DND-41 (cell line): Measurements from ENCODE around the gene PTPRH.

Experiments
- ATAC-seq: fragments of 200-7000 bp; cut with Tn5 transposase; 3 replicates; pipeline ENCODE4 v1.9.1; 2021; ENCODE audit warnings: low read depth; ENCODE audit not compliant: insufficient read depth
- DNase-seq: peaks from one replicate; pipeline ENCODE4 v3.0.0-alpha.2; 2020
- H2AFZ ChIP-seq: 2 replicates; pipeline ENCODE4 v1.6.0; 2012; ENCODE audit warnings: low read depth, low read length
- H3K27ac ChIP-seq: 2 replicates; pipeline ENCODE4 v1.5.1; 2012; ENCODE audit warnings: low read length, inconsistent platforms
- H3K27me3 ChIP-seq: fragments of 200-600 bp; sonication (generic); 2 replicates; pipeline ENCODE4 v1.6.0; 2012; ENCODE audit warnings: low read length, mild to moderate bottlenecking, inconsistent platforms; ENCODE audit not compliant: insufficient read depth, poor library complexity
- H3K36me3 ChIP-seq: 2 replicates; pipeline ENCODE4 v1.5.1; 2012; ENCODE audit warnings: low read length, inconsistent platforms; ENCODE audit not compliant: insufficient read depth
- H3K4me1 ChIP-seq: 2 replicates; pipeline ENCODE4 v1.5.1; 2012; ENCODE audit warnings: mild to moderate bottlenecking, low read length; ENCODE audit not compliant: insufficient read depth
- H3K4me2 ChIP-seq: 2 replicates; pipeline ENCODE4 v1.6.0; 2012; ENCODE audit warnings: mild to moderate bottlenecking, moderate library complexity, low read length, inconsistent platforms; ENCODE audit not compliant: insufficient read depth
- H3K4me3 ChIP-seq, 2 experiments: fragments of 200-600 bp in 1 of 2; shearing (Covaris generic) in 1 of 2; 2 replicates each; pipeline ENCODE4 v1.5.1; 2012 to 2016; ENCODE audit warnings: inconsistent platforms in 2 of 2, low read length in 2 of 2, mild to moderate bottlenecking in 2 of 2, low read depth in 1 of 2, moderate library complexity in 1 of 2
- H3K79me2 ChIP-seq: 2 replicates; pipeline ENCODE4 v1.6.0; 2012; ENCODE audit warnings: low read length, inconsistent platforms; ENCODE audit not compliant: insufficient read depth
- H3K9ac ChIP-seq: 2 replicates; pipeline ENCODE4 v1.6.0; 2012; ENCODE audit warnings: low read depth, mild to moderate bottlenecking, inconsistent platforms, low read length, moderate library complexity
- H3K9me3 ChIP-seq: 2 replicates; pipeline ENCODE4 v1.5.1; 2012; ENCODE audit warnings: low read length, moderate library complexity, mild to moderate bottlenecking, inconsistent platforms; ENCODE audit not compliant: insufficient read depth, severe bottlenecking
- H4K20me1 ChIP-seq: 2 replicates; pipeline ENCODE4 v1.6.0; 2012; ENCODE audit warnings: low read length; ENCODE audit not compliant: insufficient read depth
- EZH2 ChIP-seq: IDR thresholded peaks from 3 replicates; pipeline ENCODE4 v1.6.1; 2012; ENCODE audit warnings: borderline replicate concordance, low read depth, mild to moderate bottlenecking, moderate library complexity, low read length, inconsistent platforms; ENCODE audit not compliant: severe bottlenecking
- TF ChIP-seq, protein P1 (sequence below): IDR thresholded peaks from 2 replicates; pipeline ENCODE4 v1.5.1; 2012; ENCODE audit warnings: borderline replicate concordance, low read length, moderate library complexity, mild to moderate bottlenecking; ENCODE audit not compliant: poor library complexity, severe bottlenecking; ENCODE audit errors: extremely low read depth

Gene PTPRH

DNA sequence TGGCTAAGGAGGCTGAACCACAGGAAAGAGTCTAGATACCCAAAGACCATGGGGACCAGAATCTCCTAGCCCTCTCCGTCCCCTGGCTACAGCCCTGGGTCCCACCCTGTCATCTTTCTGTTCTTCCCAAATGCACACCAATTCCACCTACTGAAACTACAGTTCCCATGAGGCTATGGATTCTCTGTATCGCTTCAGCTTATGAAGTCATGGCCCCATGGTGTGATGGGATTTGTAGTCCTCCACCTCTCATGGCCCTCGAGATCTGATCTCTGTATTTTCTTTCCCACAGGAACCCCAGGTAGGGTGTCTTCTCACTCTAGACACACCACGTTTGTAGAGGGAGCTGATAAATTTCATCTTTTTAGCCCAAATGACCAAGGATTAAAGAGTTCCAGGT, 11.8 kb downstream of the PTPRH start:
- DNase-seq (no peak), ATAC-seq (peak; percentile 58; the same call in 2 of the 3 replicates)
- Histone ChIP-seq H3K9ac (no peak overlapping the region), H3K9me3 (no peaks in the 10 kb centered on the region), H3K36me3 (no peaks in the 10 kb centered on the region), H4K20me1 (peaks cover 5% of the 10 kb centered on the region; the same call in 1 of the 2 replicates), H3K4me1 (no peaks in the 10 kb centered on the region), H3K79me2 (no peaks in the 10 kb centered on the region), H3K4me2 (no peak overlapping the region), H3K4me3 (no peak overlapping the region), H3K27ac (no peak overlapping the region), H3K27me3 (no peaks in the 10 kb centered on the region), H2AFZ (no peak overlapping the region)
- TF ChIP-seq, protein P1, sequence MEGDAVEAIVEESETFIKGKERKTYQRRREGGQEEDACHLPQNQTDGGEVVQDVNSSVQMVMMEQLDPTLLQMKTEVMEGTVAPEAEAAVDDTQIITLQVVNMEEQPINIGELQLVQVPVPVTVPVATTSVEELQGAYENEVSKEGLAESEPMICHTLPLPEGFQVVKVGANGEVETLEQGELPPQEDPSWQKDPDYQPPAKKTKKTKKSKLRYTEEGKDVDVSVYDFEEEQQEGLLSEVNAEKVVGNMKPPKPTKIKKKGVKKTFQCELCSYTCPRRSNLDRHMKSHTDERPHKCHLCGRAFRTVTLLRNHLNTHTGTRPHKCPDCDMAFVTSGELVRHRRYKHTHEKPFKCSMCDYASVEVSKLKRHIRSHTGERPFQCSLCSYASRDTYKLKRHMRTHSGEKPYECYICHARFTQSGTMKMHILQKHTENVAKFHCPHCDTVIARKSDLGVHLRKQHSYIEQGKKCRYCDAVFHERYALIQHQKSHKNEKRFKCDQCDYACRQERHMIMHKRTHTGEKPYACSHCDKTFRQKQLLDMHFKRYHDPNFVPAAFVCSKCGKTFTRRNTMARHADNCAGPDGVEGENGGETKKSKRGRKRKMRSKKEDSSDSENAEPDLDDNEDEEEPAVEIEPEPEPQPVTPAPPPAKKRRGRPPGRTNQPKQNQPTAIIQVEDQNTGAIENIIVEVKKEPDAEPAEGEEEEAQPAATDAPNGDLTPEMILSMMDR, result no peak

DNA sequence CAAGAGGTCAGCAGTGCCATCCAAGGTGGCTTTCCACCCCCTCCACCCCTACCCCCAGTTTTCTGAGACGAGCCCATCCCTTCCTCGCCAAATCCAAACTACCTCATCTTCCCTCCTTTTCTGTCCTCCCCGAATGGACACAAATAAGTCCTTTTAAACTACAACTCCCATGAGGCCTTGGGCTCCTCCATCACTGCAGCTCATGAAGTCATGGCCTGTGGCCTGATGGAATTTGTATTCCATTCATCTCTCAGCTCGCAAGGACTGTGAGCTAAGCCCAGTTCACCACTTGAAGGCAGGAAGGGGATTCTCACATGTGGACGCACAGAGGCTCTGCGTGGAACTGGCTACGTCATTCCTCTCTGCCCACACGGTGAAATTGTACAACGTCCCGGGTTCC, 12.5 kb downstream of the PTPRH start:
- Histone ChIP-seq H2AFZ (no peak overlapping the region), H3K4me1 (no peaks in the 10 kb centered on the region), H3K4me2 (no peak overlapping the region), H3K27me3 (no peaks in the 10 kb centered on the region), H3K79me2 (no peaks in the 10 kb centered on the region), H3K9ac (no peak overlapping the region), H3K9me3 (no peaks in the 10 kb centered on the region), H3K27ac (no peak overlapping the region), H3K4me3 (no peak overlapping the region), H4K20me1 (peaks cover 5% of the 10 kb centered on the region; the same call in 1 of the 2 replicates), H3K36me3 (no peaks in the 10 kb centered on the region)
- no peak for DNase-seq
- TF ChIP-seq EZH2, result no peak
- TF ChIP-seq, protein P1, result no peak
- no peak for ATAC-seq

DNA sequence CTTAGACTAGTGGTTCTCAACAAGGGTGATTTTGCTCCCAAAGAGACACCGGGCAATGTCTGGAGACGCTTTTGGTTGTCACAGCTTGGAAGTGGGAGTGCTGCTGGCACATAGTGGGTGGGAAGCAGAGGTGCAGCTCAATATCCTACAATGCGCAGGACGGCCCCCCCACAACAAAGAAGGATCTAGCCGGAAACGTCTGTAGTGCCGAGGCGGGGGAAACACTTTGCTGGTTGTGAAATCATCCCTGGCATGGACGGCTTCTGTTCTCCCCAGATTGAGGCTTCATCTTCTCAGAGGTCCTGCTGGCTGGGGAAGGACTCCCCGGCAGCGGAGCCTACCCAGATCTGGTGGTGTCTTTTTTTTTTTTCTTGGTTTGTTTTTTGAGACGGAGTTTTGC, 15.8 kb downstream of the PTPRH start:
- Histone ChIP-seq H3K27me3 (no peaks in the 10 kb centered on the region), H2AFZ (no peak overlapping the region), H3K4me3 (no peak overlapping the region), H3K79me2 (no peaks in the 10 kb centered on the region), H3K4me1 (no peaks in the 10 kb centered on the region), H3K36me3 (no peaks in the 10 kb centered on the region), H3K27ac (no peak overlapping the region), H3K4me2 (no peak overlapping the region), H3K9ac (no peak overlapping the region), H3K9me3 (no peaks in the 10 kb centered on the region), H4K20me1 (peaks cover under 1% of the 10 kb centered on the region; the same call in 1 of the 2 replicates)
- no peak for ATAC-seq
- TF ChIP-seq EZH2, result no peak
- TF ChIP-seq, protein P1, result no peak
- no peak for DNase-seq

GRCh38 chr19:55189403-55189835, 19.9 kb downstream of the PTPRH start:
- no peak for TF ChIP-seq EZH2
- DNase-seq, result no peak
- no peak overlapping the region for H3K4me2 ChIP-seq
- H3K27me3 ChIP-seq, result no peaks in the 10 kb centered on the region
- no peak overlapping the region for H2AFZ ChIP-seq
- H3K4me3 ChIP-seq, result no peak overlapping the region
- H3K27ac ChIP-seq, result no peak overlapping the region
- no peak overlapping the region for H3K9ac ChIP-seq
- no peaks in the 10 kb centered on the region for H3K9me3 ChIP-seq
- H3K4me1 ChIP-seq, result no peaks in the 10 kb centered on the region
- no peaks in the 10 kb centered on the region for H3K36me3 ChIP-seq
- no peak for ATAC-seq
- H4K20me1 ChIP-seq, result peaks cover 5% of the 10 kb centered on the region
- no peaks in the 10 kb centered on the region for H3K79me2 ChIP-seq
